GM19035 (cell line): ENCODE results near the gene TMEM239.
"Not testable (repeated sequence)": the region's sequence is repeated elsewhere in the genome, so short reads cannot be mapped to it uniquely, and the experiment has no call there.

Experiments
- ATAC-seq: cut with Tn5 transposase; IDR thresholded peaks from one replicate; pipeline ENCODE4 v1.9.1; 2021; ENCODE audit not compliant: unreplicated experiment

Gene TMEM239

DNA sequence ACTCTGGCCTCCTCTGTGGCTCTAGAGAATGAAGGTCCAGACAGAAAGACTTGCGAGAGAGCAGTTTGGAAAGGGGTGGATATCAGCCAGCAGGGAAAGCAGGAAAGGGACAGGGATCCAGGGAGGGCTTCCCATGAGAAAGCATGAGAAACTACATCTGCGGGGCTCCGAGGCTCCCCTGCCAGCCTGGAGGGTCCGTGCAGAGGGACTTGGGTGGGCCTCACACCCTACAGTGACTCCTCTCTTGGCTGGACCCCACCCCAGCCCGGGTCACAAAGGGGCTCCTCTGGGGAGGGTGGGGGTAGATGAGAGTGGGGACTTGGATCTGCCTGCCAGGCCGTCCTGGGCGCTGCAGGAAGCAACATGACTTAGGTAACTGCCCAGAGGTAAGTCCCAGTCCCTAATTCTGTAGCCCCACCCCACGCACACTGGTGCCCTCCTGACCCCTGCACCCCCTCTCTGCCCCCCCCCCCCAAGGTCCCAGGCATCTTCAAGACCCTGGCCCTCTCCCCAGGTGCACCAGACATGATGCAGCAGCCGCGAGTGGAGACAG is at the start of gene TMEM239:
Gene TMEM239 (plus strand): TSS at position 335 of the 553 bp plus-strand sequence. CDS start 191 bp downstream, at position 526.
- ATAC-seq, result no peak

- no peak for ATAC-seq
These were observed 48.2 kb upstream of the TMEM239 start for GRCh38 chr20:2767768-2768631.

GRCh38 chr20:2768632-2769015 is 47.5 kb upstream of the TMEM239 start:
- no peak for ATAC-seq

DNA sequence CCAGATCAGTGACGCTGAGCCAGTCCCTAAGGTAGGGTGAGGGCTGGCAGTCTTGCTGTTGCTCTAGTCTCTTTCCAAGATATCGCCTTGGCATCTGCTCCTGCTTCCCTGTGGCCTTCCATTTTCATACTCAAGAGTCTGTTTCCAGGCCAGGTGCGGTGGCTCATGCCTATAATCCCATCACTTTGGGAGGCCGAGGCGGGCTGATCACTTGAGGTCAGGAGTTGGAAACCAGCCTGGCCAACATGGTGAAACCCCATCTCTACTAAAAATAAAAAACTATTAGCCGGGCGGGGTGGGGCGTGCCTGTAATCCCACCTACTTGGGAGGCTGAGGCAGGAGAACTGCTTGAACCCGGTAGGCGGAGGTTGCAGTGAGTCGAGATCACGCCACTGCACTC is 46.1 kb upstream of the TMEM239 start:
- not testable (repeated sequence) for ATAC-seq

DNA sequence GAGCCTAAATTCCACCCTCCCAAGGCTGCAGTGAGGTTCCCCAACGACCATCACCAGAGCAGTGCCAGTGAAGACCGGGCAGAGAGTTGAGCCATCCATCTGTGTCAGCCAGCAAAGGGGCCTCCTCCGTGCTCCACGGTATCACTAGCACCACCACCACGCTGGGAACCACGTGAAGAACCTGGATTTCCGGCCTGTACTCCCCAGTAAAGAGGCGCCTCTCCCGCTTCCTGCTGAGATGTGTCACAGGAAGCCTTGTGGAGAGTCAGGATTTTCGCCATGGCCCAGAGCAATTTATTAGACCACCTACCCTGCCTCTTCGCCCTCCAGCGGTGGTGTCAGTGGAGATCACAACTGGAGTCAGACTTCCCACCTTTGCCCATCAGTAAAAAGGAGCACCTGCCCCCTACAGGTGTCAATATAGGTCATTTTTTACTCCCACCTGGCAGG is 44.5 kb upstream of the TMEM239 start:
- no peak for ATAC-seq

- no peak for ATAC-seq
These were observed 42.4 kb upstream of the TMEM239 start for GRCh38 chr20:2773812-2774211.

DNA sequence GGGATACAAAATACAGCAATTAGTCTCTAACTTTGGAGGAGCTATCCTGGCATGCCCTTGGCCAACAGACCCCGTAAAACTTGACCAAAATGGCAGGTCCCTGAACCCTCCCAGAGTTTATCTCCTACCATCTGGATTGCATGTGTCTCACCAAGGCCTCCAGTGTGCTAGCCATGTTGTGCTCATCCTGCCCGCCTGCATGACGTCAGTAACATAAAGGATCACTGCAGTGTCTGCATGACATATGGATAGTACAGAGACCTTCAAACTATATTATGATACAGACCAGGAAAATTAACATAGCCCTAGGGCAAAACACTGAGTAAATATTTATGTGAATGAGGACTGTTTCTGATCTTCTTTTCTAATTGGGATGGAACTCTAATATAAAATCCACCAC is 41.0 kb upstream of the TMEM239 start:
- ATAC-seq, result no peak

GRCh38 chr20:2778602-2779321 is 37.4 kb upstream of the TMEM239 start:
- ATAC-seq, result no peak

DNA sequence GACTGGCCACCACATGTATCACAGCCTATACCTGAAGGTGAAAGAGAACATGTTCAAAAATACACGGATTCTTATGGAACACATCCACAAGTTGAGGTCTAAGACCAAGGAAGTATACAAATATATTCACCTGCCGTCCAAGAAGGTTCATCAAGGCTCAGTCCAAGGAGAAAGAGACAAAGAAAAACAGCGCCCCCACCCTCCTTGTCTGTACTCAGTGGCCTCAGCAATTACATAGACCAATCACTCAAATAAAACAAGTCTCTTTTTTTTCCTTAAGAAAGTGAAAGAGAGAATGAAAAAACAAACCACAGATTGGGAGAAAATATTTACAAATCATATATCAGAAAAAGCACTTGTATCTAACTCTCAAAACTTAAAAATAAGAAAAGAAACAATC is 35.2 kb upstream of the TMEM239 start:
- ATAC-seq, result no peak

DNA sequence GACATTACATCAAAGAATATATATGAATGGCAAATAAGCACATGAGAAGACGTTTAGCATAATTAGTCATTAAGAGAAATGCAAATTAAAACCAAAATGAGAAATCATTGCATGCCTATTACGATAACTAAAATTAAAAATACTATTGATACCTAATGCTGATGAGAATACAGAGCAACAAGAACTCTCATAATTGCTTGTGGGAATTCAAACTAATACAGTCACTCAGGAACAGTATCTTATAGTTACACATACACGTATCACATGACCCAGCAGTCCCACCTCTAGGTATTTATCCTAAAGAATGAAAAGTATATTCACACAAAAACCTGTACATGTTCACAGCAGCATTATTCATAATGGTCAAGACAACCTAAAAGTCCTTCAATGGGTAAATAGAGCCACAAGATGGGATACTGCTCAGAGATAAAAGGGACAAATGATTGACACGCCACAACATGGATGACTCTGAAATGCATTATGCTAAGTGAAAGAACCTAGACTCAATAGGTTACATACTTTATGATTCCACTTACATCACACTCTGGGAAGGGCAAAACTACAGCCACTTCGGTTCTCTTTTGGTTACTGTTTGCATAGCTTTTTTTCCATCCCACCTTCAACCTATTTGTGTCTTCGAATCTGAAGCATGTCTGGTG is 32.1 kb upstream of the TMEM239 start:
- ATAC-seq, result no peak

GRCh38 chr20:2793471-2793870 is 22.7 kb upstream of the TMEM239 start:
- ATAC-seq, result no peak

DNA sequence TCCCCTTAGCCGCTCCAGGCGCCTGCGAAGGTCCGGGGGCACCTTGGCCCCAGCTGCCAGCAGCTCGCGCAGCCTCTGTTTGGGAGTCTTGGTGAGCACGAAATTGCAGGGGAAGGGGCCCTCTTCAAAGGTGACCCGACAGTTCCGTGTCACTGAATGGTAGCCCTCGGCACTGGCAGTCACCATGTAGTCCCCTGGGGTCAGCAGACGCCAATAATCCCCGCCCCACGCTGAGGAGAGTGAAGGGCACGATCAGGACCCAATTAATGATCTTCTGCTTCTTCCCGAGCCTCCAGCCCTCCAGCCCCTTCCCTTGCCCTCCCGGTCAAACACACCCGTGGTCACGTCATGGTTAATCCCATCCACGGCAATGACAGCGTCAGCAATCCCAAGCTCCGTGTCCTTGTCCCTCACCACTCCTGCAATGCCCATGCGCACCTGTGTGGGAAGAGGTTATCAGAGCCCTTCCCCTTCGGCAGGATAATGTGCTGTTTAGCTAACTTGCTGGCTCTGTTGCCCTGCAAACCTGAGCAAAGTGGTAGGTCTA is 21.9 kb upstream of the TMEM239 start:
- ATAC-seq, result no peak

DNA sequence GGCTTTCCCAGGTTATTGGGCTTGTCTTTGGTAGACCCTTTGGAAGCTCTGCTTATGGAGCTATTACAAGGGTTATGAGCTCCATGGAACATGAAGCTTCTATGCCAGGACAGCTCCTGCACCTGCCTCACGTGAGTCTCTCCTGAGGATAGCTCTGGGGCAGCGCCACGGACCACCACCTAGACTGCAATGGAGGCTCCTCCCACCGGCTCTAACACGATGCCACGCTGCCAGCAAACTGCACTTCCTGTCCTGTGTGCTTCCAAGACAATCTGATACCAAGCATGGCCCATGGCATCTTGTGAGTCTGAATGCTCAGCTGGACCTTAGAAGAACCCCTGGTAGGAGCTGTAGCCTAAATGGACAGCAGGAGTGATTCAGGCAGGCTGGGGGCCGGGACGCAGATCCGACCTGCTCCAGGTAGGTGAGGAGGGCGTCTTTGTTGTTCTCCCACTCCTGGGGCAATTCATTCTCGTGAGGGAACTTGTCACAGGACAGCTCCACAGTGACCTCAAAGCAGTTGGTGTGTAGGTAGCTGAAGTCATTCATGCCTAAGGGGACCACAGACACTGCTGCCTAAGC is 21.2 kb upstream of the TMEM239 start:
- ATAC-seq, result no peak

DNA sequence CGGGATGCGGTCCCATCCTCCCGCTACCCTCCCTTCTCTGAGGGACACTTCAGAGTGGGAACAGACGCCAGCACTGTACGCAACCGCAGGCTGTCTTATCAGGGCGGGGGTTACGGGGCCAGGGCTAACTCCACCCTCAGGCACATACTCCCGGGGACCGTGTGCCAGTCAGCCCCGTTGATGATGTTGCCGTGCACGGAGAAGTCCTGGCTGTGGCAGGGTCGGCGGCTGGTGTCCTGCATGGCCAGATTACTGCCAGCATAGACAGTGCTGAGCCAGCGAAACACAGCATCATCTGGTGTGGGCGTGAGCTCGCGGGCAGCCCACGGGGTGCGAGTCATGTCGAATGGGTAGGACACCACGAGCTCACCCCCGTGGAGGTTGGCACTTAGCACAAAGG is 20.7 kb upstream of the TMEM239 start:
- ATAC-seq, result no peak

- no peak for ATAC-seq
These were observed 20.0 kb upstream of the TMEM239 start for GRCh38 chr20:2796011-2796660.

DNA sequence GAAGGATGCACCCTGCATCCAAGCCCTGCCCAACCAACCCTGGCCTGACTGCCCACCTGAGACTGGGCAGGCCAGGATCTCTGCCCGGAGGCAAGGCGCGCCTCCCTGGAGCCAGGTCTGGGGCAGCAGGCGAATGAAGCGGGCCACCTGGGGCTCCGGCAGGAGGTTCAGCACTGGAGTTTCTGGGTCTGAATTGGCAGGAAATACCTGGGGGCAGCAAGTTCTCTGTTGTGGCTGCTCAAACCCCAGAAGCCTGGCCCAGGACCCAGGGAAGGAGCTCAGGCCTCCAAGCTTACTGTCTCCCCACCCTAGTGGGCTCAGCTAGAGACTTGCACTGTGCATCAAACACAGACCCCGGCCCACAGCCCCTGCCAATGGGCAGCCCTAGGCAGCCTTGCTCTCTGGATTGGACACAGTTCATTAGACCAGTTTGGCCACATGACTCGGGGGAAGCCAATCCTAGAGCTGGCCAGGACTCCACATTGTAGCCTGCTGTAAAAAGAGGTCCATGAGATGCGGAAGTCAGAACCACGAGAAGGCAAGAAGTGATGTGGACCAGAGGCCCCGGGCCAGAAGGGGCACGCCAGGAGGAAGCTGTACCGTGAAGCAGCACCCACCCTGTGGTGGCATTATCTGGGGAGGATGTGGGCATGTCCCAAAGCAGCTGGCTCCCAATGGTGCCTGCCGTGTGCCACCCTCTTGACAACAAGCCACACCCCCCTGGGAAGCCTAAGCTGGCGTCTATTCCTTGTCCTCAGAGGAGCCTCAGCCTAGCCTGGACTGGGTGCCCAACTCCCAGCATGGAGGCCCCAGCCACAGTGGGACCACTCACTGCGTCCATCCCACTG is 18.8 kb upstream of the TMEM239 start:
- ATAC-seq, result no peak

GRCh38 chr20:2798095-2798805 is 17.9 kb upstream of the TMEM239 start:
- no peak for ATAC-seq

DNA sequence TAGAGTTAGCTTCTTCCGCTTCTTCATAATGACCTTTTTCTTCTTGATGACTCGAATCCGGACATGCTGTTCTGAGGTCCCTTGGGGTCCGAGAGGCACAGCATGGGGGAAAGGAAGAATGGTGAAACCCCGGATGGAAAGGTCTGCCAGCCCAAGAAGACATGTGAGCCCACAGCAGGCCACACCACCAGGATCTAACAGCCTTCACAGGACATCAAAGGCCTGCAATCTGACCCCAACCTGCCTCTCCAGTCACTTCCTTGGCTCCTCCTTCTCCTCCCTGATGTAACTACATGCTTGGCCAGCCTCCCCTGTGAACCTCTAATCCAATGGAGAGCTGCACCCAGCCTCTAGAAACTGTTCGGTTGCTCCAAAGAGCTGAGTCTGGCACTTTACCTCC is 17.4 kb upstream of the TMEM239 start:
- ATAC-seq, result no peak

DNA sequence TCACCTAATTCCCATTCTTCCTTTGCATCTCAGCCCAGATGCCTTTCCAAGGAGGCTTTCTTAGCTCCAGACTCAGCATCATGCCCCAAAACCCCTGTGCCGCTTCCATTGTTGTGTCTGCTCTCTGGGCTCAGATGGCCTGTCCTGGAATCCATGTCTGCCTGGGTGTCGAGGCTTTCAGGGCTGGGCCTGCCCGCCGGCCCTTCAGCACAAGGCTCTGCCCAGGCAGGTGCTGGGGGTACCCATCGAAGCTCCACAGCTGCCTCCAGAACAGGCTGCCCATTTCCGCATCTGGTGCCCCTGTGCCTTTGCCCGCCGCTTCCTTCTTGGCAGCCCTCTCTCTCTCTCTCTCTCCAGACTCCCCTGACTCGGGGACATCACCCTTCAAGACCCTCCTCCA is 16.9 kb upstream of the TMEM239 start:
- no peak for ATAC-seq
